GM19395 (cell line): ENCODE data around the gene REC8.
"Not testable (repeated sequence)": the region's sequence is repeated elsewhere in the genome, so short reads cannot be mapped to it uniquely, and the experiment has no call there.

Source experiments
- ATAC-seq: cut with Tn5 transposase; IDR thresholded peaks from one replicate; pipeline ENCODE4 v1.9.1; 2021; ENCODE audit warnings: mild to moderate bottlenecking, moderate library complexity; ENCODE audit not compliant: unreplicated experiment

REC8 gene

GRCh38 chr14:24203249-24203886 is 31.5 kb downstream of the REC8 start:
- ATAC-seq, result not testable (repeated sequence)

- ATAC-seq, result no peak
Measured at GRCh38 chr14:24204163-24205146, 32.6 kb downstream of the REC8 start.

- ATAC-seq, result no peak
Measured at GRCh38 chr14:24206260-24207103, 34.6 kb downstream of the REC8 start.

GRCh38 chr14:24207104-24207551 is 35.2 kb downstream of the REC8 start:
- no peak for ATAC-seq

GRCh38 chr14:24207625-24208024 is 35.7 kb downstream of the REC8 start:
- ATAC-seq, result no peak

GRCh38 chr14:24211311-24211710 is 39.4 kb downstream of the REC8 start:
- no peak for ATAC-seq

GRCh38 chr14:24212924-24213865 is 41.3 kb downstream of the REC8 start, which contains the start of gene CHMP4A:
TSS of gene CHMP4A (minus strand) at chr14:24213488. CDS start at chr14:24213439, 49 bp downstream.
- peak; percentile 80 for ATAC-seq

GRCh38 chr14:24213866-24214662 is 42.2 kb downstream of the REC8 start:
- no peak for ATAC-seq

GRCh38 chr14:24215495-24216344 is 43.8 kb downstream of the REC8 start, which contains the start of gene MDP1:
TSS of gene MDP1 (minus strand) at chr14:24216066. CDS start at chr14:24215955, 111 bp downstream.
- peak; percentile 68 for ATAC-seq

GRCh38 chr14:24216345-24216699 is 44.4 kb downstream of the REC8 start:
- ATAC-seq, result no peak

GRCh38 chr14:24216876-24217275 is 45.0 kb downstream of the REC8 start:
- not testable (repeated sequence) for ATAC-seq

- ATAC-seq, result no peak
Measured at GRCh38 chr14:24219080-24219479, 47.2 kb downstream of the REC8 start.

GRCh38 chr14:24219521-24219920 is 47.6 kb downstream of the REC8 start:
- no peak for ATAC-seq

GRCh38 chr14:24222987-24223386 is 51.1 kb downstream of the REC8 start:
- ATAC-seq, result not testable (repeated sequence)

GRCh38 chr14:24224618-24225071 is 52.8 kb downstream of the REC8 start:
- no peak for ATAC-seq

- no peak for ATAC-seq
Measured at GRCh38 chr14:24226473-24226872, 54.6 kb downstream of the REC8 start.

- no peak for ATAC-seq
Measured at GRCh38 chr14:24228902-24229301, 57.0 kb downstream of the REC8 start.
